ENCODE data around the gene LRRC71.

Gene LRRC71

GRCh38 chr1:156909671-156910070 is 10.8 kb upstream of the LRRC71 start:
- Histone ChIP-seq H3K9ac (ENCODE audit: low read length) (no peak overlapping the region), H3K27me3 (ENCODE audit: control insufficient read depth in 1 of 2, insufficient read depth in 2 of 2, low read length in 2 of 2) (peaks cover 4 to 13% of the 10 kb centered on the region in 2 donors), H3K4me1 (ENCODE audit: insufficient read depth, low read length) (no peaks in the 10 kb centered on the region), H3K9me3 (ENCODE audit: low read length) (no peaks in the 10 kb centered on the region), H3K4me3 (ENCODE audit: low read depth in 1 of 2, low read length in 2 of 2) (no peak overlapping the region), H3K36me3 (ENCODE audit: insufficient read depth, low read length) (peaks cover 1% of the 10 kb centered on the region), H3K27ac (ENCODE audit: low read depth, low read length) (no peak overlapping the region)

GRCh38 chr1:156910309-156910782 is 10.1 kb upstream of the LRRC71 start:
- Histone ChIP-seq H3K9ac (ENCODE audit: low read length) (no peak overlapping the region), H3K36me3 (ENCODE audit: insufficient read depth, low read length) (peaks cover 7% of the 10 kb centered on the region), H3K27ac (ENCODE audit: low read depth, low read length) (no peak overlapping the region), H3K9me3 (ENCODE audit: low read length) (no peaks in the 10 kb centered on the region), H3K4me1 (ENCODE audit: insufficient read depth, low read length) (no peaks in the 10 kb centered on the region), H3K4me3 (ENCODE audit: low read depth in 1 of 2, low read length in 2 of 2) (no peak overlapping the region), H3K27me3 (ENCODE audit: control insufficient read depth in 1 of 2, insufficient read depth in 2 of 2, low read length in 2 of 2) (peaks cover 4 to 13% of the 10 kb centered on the region in 2 donors)

GRCh38 chr1:156911577-156912298 is 8.7 kb upstream of the LRRC71 start:
- no peaks in the 10 kb centered on the region for H3K9me3 ChIP-seq (ENCODE audit: low read length)
- H3K36me3 ChIP-seq (ENCODE audit: insufficient read depth, low read length): peaks cover 7% of the 10 kb centered on the region
- no peak overlapping the region for H3K4me3 ChIP-seq (ENCODE audit: low read depth in 1 of 2, low read length in 2 of 2)
- peaks cover 4 to 13% of the 10 kb centered on the region in 2 donors for H3K27me3 ChIP-seq (ENCODE audit: control insufficient read depth in 1 of 2, insufficient read depth in 2 of 2, low read length in 2 of 2)
- H3K9ac ChIP-seq (ENCODE audit: low read length): no peak overlapping the region
- H3K4me1 ChIP-seq (ENCODE audit: insufficient read depth, low read length): no peaks in the 10 kb centered on the region
- H3K27ac ChIP-seq (ENCODE audit: low read depth, low read length): no peak overlapping the region

- Histone ChIP-seq H3K27ac (ENCODE audit: low read depth, low read length) (no peak overlapping the region), H3K4me3 (ENCODE audit: low read depth in 1 of 2, low read length in 2 of 2) (no peak overlapping the region), H3K9ac (ENCODE audit: low read length) (no peak overlapping the region), H3K9me3 (ENCODE audit: low read length) (no peaks in the 10 kb centered on the region), H3K4me1 (ENCODE audit: insufficient read depth, low read length) (no peaks in the 10 kb centered on the region), H3K36me3 (ENCODE audit: insufficient read depth, low read length) (peaks cover 7% of the 10 kb centered on the region), H3K27me3 (ENCODE audit: control insufficient read depth in 1 of 2, insufficient read depth in 2 of 2, low read length in 2 of 2) (peaks cover 4 to 10% of the 10 kb centered on the region in 2 donors)
These were observed 8.1 kb upstream of the LRRC71 start for GRCh38 chr1:156912310-156912709.

- H3K4me1 ChIP-seq (ENCODE audit: insufficient read depth, low read length): no peaks in the 10 kb centered on the region
- H3K27me3 ChIP-seq (ENCODE audit: control insufficient read depth in 1 of 2, insufficient read depth in 2 of 2, low read length in 2 of 2): peaks cover 4 to 9% of the 10 kb centered on the region in 2 donors
- H3K36me3 ChIP-seq (ENCODE audit: insufficient read depth, low read length): peaks cover 7% of the 10 kb centered on the region
- H3K27ac ChIP-seq (ENCODE audit: low read depth, low read length): no peak overlapping the region
- H3K9ac ChIP-seq (ENCODE audit: low read length): no peak overlapping the region
- no peaks in the 10 kb centered on the region for H3K9me3 ChIP-seq (ENCODE audit: low read length)
- no peak overlapping the region for H3K4me3 ChIP-seq (ENCODE audit: low read depth in 1 of 2, low read length in 2 of 2)
These were observed 7.3 kb upstream of the LRRC71 start for GRCh38 chr1:156912861-156913808.

GRCh38 chr1:156913809-156914387 is 6.5 kb upstream of the LRRC71 start:
- H3K36me3 ChIP-seq (ENCODE audit: insufficient read depth, low read length): peaks cover 7% of the 10 kb centered on the region
- H3K4me3 ChIP-seq (ENCODE audit: low read depth in 1 of 2, low read length in 2 of 2): no peak overlapping the region
- no peaks in the 10 kb centered on the region for H3K4me1 ChIP-seq (ENCODE audit: insufficient read depth, low read length)
- no peak overlapping the region for H3K27ac ChIP-seq (ENCODE audit: low read depth, low read length)
- H3K9ac ChIP-seq (ENCODE audit: low read length): no peak overlapping the region
- peaks cover 4 to 5% of the 10 kb centered on the region in 2 donors for H3K27me3 ChIP-seq (ENCODE audit: control insufficient read depth in 1 of 2, insufficient read depth in 2 of 2, low read length in 2 of 2)
- H3K9me3 ChIP-seq (ENCODE audit: low read length): no peaks in the 10 kb centered on the region

GRCh38 chr1:156914440-156914856 is 6.0 kb upstream of the LRRC71 start:
- Histone ChIP-seq H3K27ac (ENCODE audit: low read depth, low read length) (no peak overlapping the region), H3K4me1 (ENCODE audit: insufficient read depth, low read length) (no peaks in the 10 kb centered on the region), H3K27me3 (ENCODE audit: control insufficient read depth in 1 of 2, insufficient read depth in 2 of 2, low read length in 2 of 2) (peaks cover 4 to 5% of the 10 kb centered on the region in 2 donors), H3K9ac (ENCODE audit: low read length) (no peak overlapping the region), H3K9me3 (ENCODE audit: low read length) (no peaks in the 10 kb centered on the region), H3K4me3 (ENCODE audit: low read depth in 1 of 2, low read length in 2 of 2) (no peak overlapping the region), H3K36me3 (ENCODE audit: insufficient read depth, low read length) (peaks cover 7% of the 10 kb centered on the region)

GRCh38 chr1:156921053-156921529 is 659 bp downstream of the LRRC71 start:
- no peak overlapping the region for H3K4me3 ChIP-seq (ENCODE audit: low read depth in 1 of 2, low read length in 2 of 2)
- no peaks in the 10 kb centered on the region for H3K9me3 ChIP-seq (ENCODE audit: low read length)
- no peak overlapping the region for H3K27ac ChIP-seq (ENCODE audit: low read depth, low read length)
- no peak overlapping the region for H3K9ac ChIP-seq (ENCODE audit: low read length)
- no peaks in the 10 kb centered on the region for H3K36me3 ChIP-seq (ENCODE audit: insufficient read depth, low read length)
- peaks cover 33 to 64% of the 10 kb centered on the region in 2 donors for H3K27me3 ChIP-seq (ENCODE audit: control insufficient read depth in 1 of 2, insufficient read depth in 2 of 2, low read length in 2 of 2)
- peaks cover 14% of the 10 kb centered on the region for H3K4me1 ChIP-seq (ENCODE audit: insufficient read depth, low read length)

- no peak overlapping the region for H3K4me3 ChIP-seq (ENCODE audit: low read depth in 1 of 2, low read length in 2 of 2)
- no peak overlapping the region for H3K9ac ChIP-seq (ENCODE audit: low read length)
- no peaks in the 10 kb centered on the region for H3K9me3 ChIP-seq (ENCODE audit: low read length)
- peaks cover 43 to 85% of the 10 kb centered on the region in 2 donors for H3K27me3 ChIP-seq (ENCODE audit: control insufficient read depth in 1 of 2, insufficient read depth in 2 of 2, low read length in 2 of 2)
- H3K36me3 ChIP-seq (ENCODE audit: insufficient read depth, low read length): no peaks in the 10 kb centered on the region
- peaks cover 17% of the 10 kb centered on the region for H3K4me1 ChIP-seq (ENCODE audit: insufficient read depth, low read length)
- no peak overlapping the region for H3K27ac ChIP-seq (ENCODE audit: low read depth, low read length)
These were observed 2.7 kb downstream of the LRRC71 start for GRCh38 chr1:156922986-156923669.

- no peak overlapping the region for H3K27ac ChIP-seq (ENCODE audit: low read depth, low read length)
- H3K4me1 ChIP-seq (ENCODE audit: insufficient read depth, low read length): peaks cover 17% of the 10 kb centered on the region
- H3K4me3 ChIP-seq (ENCODE audit: low read depth in 1 of 2, low read length in 2 of 2): no peak overlapping the region
- no peak overlapping the region for H3K9ac ChIP-seq (ENCODE audit: low read length)
- peaks cover 43 to 91% of the 10 kb centered on the region in 2 donors for H3K27me3 ChIP-seq (ENCODE audit: control insufficient read depth in 1 of 2, insufficient read depth in 2 of 2, low read length in 2 of 2)
- H3K36me3 ChIP-seq (ENCODE audit: insufficient read depth, low read length): no peaks in the 10 kb centered on the region
- no peaks in the 10 kb centered on the region for H3K9me3 ChIP-seq (ENCODE audit: low read length)
These were observed 3.4 kb downstream of the LRRC71 start for GRCh38 chr1:156923670-156924477.
